K562 (cell line): ENCODE data around the gene DKC1. TPM values are rescaled to one million over a fixed set of nuclear protein-coding genes. Genes with fewer than 3 reads are reported as not detected.
A peak's percentile ranks its signal among the peaks of the same experiment; 100 is the strongest.

ENCODE experiments used
- MAFK ChIP-seq: IDR thresholded peaks from 2 replicates; pipeline ENCODE4 v1.6.1; 2011; ENCODE audit warnings: low read length, improper control_type of control experiment
- MGA ChIP-seq: fragments of 450-650 bp; IDR thresholded peaks from 2 replicates; pipeline ENCODE4 v1.6.1; 2016; ENCODE audit warnings: mild to moderate bottlenecking, moderate library complexity
- PYGO2 ChIP-seq: fragments of 450-650 bp; IDR thresholded peaks from 2 replicates; pipeline ENCODE4 v1.6.1; 2016; ENCODE audit warnings: mild to moderate bottlenecking, missing genetic modification characterization, moderate library complexity, missing compliant biosample characterization
- REST ChIP-seq, 2 experiments: fragments of 450-650 bp; formaldehyde crosslinking in 1 of 2; IDR thresholded peaks; 2 replicates each; pipeline versions ENCODE4 v1.4.0 to v1.6.1; 2014 to 2020; ENCODE audit warnings: mild to moderate bottlenecking in 2 of 2, borderline replicate concordance in 1 of 2, low read depth in 1 of 2
- polyA plus RNA-seq, 8 experiments: library from polyadenylated mRNA; depleted of rRNA in 4 of 8; stranded (reverse) in 5 of 8; unstranded in 3 of 8; fragments of >200 nt; fragmentation: Nextera tagmentation in 2 of 8; fragmentation: Illumina TruSeq in 1 of 8; extraction: Ambion mirVana in 2 of 8; extraction: Trizol in 1 of 8; gene quantifications; 2 replicates each; pipeline versions ENCODE4 v1.2.1 to v1.2.3, GENCODE V29; 2011 to 2014; ENCODE audit warnings: inconsistent platforms in 1 of 8, missing spikeins in 1 of 8
- total RNA-seq, 7 experiments: library from RNA; depleted of rRNA in 6 of 7; stranded (reverse); fragments of >200 nt in 6 of 7; fragmentation: Illumina TruSeq in 2 of 7; extraction: Trizol in 2 of 7; gene quantifications; 2 replicates each; pipeline versions ENCODE4 v1.2.1 to v1.2.3, GENCODE V29; 2011 to 2021; ENCODE audit warnings: low replicate concordance in 1 of 7

The DKC1 gene
- total and polyA plus RNA-seq, 9 of the 15 experiments (the other 6 are each of a cell fraction or from before 2014, with no cell fraction given), result 205 to 313 (median 219) TPM

GRCh38 chrX:154750301-154751202 is 12.1 kb upstream of the DKC1 start, which contains the start of gene GAB3 (continued):
- TF ChIP-seq REST (IDR thresholded peaks at IDR 0.05; ENCODE audit: borderline replicate concordance), result no peak
- TF ChIP-seq REST (CRISPR knock-in tag; IDR thresholded peaks at IDR 0.05; ENCODE audit: low read depth), result no peak
- peak; percentile 93 for TF ChIP-seq MAFK
- no peak for TF ChIP-seq PYGO2 (tag)
- no peak for TF ChIP-seq MGA
